NCI-H1105 treated with DMSO at 0.1 percent for 48 hours (cell line): Measurements from ENCODE around the gene CTIF.

Experiments
- DNase-seq: peaks from one replicate; lab custom pipeline; 2025; lab: John Stamatoyannopoulos, UW

Gene CTIF

DNA sequence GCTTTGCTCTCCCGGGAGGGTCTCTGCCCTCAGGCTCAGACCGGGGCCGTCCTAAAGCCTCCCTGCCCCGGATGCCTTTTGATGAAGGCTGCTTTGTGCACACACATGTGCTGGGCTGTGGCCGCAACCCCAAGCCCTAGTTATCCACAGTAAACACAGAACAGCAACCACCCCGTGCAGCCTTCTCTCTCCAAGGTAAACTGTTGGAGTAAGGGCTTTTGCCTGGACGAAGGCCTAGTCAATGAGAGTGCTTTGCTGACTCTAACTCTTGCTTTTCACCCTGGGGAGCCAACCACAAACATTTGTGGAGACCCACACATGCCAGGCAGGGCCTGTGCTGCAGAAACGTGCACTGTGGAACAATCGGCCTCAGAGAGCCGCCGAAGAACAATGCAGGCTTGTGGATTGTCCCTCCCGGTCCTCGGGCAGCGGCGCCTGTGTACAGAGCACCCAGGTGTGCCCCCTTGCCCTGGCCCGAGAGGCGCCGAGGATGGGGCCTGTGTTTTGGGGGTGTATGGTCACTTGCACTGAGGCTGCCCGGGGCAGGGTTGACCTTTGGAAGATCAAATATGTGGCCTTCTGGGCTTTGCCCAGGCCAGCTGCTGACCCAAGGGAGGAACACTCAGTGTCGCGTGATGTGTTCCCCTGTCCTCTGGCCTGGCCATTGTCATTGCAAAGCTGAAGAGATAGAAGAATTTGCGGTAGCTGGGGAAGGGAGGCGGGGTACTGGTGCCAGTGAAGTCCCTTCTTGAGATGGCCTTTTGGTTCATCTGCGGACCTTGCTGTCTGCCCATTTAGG is 37.0 kb downstream of the CTIF start:
- DNase-seq, result no peak

DNA sequence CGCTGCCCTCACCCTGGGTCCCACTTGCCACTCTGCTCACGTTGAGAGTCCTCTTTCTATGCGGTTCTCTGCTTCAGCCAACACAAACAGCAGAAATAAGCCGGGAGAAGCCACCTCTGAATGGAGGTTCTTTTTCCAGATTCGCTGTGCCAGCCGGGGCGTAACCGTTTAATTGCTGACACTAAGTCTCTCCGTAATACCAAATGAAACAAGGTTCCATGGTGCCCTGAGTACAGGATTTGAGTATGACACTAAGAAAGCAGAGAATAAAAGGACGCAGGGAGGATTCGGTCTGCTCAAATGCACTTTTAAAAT is 37.6 kb downstream of the CTIF start:
- no peak for DNase-seq

DNA sequence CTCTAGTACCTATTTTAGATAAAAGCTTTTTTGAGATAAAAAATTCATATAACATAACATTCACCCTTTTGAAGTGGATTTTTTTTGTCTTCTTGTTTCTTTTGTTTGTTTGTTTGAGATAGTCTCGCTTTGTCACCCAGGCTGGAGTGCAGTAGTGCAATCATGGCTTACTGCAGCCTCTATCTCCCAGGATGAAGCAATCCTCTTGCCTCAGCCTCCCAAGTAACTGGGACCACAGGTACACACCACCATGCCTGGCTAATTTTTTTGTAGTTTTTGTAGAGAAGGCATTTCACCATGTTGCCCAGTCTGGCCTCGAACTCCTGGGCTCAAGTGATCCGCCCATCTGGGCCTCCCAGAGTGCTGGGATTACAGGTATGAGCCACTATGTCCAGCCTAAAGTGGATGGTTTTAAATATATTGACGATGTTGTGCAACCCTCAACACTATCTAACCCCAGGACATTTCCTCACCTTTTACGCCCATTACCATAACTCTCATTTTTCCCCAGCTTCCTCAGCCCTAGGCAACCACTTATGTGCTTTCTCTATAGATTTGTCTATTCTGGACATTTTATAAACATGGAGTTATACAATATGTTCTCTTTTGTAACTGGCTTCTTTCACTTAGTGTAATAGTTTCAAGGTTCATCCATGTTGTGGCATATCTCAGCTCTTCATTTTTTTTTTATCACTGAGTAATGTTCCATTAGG is 38.8 kb downstream of the CTIF start:
- DNase-seq, result no peak

DNA sequence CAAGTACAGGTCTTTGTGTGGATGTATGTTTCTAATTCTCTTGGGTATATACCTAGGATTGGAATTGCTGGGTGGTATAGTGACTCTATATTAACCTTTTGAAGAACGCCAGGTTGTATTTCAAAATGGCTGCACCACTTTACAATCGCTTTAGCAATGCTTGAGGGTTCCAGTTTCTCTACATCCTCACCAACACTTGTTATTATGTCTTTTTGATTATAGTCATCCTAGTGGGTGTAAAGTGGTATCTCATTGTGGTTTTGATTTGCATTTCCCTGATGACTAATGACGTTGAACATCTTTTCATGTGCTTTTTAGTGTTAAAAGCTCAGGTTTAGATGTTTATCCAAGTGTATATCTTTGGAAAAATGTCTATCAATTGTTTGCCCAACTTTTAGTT is 39.5 kb downstream of the CTIF start:
- DNase-seq, result no peak

DNA sequence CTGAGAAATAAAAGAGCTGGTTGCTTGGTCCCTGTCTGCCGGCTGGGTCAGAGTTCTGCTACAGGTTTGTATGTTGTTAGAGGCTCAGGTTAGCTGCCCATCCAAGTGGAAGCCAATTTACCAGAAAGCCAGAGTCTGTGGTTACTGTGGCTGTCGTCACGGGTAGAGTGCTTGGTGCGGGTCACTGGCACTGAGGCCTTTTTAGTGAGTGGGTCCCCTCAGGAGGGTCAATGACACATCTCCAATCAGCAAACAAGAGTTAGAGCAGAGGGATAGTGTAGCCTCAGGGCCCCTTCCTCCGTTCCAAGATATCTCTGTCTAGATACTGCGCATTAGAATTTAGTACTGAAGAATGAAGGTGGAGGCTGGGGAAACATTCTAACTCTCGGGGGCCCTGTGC is 41.2 kb downstream of the CTIF start:
- DNase-seq, result no peak

DNA sequence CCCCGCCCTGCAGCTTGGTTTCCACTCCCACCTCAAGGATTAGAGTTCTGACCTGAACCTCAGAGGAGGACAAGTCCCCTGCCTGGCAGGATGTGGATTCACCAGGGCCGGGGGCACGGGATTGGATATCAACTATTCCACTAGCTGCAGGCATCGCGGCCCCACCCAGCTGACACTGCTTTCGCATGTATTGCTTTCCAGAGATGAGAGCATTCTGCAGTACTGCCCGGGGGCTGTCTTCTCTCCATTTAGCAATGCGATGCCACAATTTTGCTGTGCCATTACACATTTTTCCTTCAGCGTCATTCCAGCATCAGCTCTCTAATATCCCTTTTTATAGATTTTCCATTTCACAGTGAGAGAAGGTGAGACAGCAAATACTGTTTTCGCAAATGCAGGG is 42.0 kb downstream of the CTIF start:
- DNase-seq, result no peak

DNA sequence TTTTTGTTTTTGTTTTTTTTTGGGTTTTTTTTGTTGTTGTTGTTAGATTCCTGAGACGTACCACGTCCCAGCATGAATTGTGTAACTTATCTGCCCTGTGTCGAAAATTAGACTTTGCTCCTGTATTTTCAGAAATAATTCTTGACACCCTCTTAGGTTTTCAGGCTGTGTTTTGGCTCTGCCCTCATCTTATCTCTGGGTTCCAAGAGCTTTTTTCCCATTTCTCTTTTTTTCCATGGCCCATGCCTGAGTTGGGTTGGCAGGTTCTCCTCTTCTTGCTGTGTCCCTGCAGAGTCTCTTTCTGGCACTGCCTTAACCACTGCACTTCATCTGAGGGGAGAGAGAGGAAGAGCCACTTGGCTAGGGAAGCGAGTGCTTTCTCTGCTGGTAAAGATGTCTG is 42.4 kb downstream of the CTIF start:
- no peak for DNase-seq

DNA sequence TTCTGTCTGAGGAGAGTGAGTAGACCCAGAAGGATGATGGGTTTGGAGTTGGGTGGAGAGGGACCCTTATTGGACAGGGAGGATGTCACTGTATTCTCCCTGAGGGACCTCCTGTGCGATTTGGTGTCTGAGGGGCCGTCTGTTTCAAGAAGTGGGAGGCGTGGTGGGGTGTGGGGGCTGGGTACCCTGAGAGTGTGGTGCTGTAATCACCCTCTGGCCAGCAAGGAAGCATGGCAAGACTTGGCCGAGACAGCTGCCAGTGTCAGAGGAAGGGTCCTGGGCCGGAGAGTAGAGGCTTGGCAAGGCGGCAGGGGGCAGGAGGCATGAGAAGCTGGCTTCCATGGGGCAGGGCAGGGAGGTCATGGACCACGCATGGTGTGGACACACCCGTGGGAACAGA is 43.1 kb downstream of the CTIF start:
- DNase-seq, result no peak

DNA sequence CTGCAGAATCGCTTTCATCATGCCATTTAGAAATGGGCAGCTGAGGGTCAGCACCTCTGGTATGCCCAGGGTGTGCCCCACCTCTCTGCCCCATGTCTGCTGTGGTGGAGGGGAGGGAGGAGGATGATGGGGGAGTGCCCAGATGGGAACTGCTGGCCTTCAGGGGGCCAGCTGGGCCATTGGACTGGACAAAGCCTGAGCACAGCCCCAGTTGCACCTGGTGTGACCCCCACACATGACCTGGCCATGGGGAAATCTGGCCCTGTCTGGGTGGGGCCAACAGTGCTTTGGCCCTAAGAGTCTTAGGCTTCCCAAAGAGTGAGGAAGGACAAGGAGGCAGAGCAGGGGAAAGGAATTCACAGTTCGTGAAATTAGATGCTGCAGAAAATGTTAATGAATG is 44.1 kb downstream of the CTIF start:
- no peak for DNase-seq

DNA sequence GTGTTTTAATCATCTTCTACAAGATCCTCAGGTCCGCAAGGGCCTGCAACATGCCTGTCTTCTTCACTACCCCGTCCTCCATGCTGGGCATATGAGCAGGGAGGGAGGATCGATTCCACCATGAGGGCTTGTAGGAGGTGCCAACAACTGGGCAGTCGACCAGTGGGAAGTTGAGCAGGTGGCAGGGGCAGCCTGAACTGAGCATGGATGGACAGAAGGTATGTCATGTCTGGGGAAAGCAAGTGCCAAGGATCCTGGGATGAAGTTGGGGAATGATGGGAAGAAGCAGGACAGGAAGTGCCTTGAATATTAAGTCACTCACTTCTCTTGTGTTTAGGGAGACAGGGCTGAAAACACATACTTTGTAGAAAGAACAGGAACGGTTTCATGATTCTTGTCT is 44.7 kb downstream of the CTIF start:
- DNase-seq, result no peak

DNA sequence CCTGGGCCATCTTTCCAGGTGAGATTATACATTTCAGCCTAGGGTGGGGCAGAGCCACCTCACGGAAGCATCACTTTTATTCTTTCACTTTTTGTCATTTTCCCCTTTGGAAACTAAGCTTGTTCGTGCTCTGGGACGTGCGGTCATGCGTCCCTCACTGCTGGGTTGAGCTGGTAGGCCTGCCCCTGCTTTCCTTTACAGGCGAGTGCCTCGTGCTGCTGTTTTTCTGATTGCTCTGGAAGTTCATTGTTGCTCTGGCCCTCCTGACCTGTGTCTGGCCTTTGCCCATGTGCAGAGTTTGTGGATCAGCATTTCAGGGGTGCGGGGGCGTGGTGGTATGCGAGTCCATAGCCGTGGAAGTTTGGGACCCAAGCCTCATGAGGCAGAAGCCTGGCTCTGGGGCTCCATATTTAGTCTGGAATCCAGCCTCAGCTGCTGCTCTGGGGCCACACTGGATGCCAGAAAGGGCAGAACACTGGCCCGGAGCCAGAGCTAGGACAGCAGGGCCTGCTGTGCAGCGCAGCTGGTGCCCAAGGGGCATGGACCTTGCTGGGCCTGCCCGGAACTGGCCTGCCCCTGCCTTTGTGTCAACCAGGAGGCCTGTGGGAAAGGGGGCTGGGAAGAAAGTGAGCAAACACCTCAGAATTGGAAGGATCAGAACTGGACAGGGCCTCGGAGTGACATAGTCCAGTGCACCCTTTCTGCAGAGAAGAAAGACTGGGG is 51.1 kb downstream of the CTIF start:
- no peak for DNase-seq

DNA sequence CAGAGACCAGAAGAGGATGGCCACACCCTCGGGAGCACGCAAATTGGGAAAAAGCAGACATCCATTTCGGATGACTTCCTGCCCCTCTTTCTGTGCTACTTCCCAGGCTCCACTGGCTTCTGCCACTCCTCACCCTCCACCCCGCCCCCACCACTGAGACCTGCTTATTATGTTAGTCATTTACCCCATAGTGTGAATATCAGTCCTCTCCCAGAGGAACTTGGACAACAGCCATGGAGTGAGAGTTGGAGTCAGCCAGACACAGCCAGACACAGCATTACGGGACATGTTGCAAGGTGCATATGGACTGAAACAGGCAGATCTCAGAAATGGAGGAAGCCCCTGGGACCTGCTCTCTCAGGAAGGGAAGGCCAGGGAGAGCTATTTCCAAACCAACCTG is 51.8 kb downstream of the CTIF start:
- no peak for DNase-seq

DNA sequence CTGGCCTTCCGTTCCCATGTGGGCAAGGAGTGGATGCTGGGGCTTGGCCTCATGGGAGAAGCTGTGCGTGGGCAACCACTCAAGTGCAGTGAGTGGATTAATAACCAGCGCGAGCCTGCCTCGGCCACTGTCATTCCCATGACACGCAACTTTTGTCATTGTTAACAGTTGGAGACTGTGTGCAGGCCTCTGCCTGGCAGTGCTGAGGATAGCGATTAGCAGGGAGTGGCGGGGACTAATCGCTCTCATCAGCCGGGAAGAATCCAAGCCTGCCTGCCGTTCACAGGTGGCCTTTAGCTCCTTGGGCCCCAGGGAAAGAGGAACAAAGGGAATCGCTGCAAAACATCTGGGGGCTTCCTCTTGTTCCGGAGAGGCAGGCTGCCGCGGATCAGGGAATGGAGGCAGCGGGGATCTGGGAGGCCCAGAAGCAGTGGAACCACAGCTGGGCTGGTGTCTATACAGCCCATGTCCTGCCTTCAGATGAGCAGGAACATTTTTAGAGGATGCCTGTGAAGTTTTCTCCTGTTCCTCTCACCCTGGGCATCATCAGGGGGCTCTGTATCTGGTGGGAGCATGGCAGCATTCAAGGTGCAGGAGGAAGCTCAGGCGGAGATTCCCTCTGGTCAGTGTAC is 53.8 kb downstream of the CTIF start:
- DNase-seq, result no peak

DNA sequence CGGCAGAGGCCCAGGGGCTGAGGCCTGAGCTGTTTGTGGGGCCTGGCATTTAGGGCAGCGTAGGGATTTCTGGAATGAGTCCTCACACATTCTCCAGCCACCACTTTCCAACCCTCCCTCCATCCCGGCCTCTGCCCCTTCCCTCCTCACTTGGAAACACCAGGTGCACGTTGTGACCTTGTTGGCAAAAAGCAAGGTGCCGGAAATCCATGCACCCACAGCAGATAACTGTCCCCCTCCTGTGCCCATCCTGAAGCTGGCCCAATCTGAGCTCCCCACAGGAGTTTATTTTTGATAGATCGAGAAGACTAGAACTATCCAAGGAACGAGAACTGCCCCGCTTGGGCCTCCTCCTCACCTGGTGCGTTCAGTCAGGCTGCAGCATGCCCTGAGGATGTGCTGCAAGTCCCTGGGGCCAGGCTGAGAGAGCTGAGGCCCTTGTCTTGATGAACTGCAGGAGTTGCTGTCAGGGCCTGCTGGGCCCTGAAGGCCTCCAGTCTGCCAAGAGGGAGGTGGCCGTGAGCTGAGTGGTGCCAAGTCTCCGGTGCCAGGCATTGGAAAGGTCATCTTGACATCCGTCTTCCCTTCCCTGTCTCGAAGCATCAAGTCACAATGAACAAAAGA is 55.8 kb downstream of the CTIF start:
- DNase-seq, result no peak

DNA sequence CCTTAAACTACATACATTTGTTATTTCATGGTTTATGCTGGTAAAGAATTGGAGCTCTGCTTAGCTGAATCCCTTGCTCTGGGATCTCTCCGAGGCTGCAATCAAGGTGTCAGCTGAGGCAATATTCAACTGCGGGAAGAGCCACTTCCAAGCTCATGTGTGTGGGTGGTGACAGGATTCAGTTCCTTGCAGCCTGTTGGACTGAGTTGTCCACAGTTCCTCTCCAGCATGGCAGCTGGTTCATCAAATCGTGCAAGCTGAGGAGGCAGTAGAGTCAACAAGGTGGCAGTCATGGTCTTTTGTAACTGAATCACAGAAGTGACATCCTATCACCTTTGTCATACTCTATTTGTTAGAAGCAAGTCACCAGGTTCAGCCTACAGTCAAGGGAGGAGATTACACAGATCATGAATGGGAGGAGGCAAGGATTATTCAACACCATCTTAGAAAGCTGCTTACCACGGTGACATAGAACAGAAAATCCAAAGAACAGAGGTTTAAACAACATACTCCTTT is 56.9 kb downstream of the CTIF start:
- DNase-seq, result no peak

DNA sequence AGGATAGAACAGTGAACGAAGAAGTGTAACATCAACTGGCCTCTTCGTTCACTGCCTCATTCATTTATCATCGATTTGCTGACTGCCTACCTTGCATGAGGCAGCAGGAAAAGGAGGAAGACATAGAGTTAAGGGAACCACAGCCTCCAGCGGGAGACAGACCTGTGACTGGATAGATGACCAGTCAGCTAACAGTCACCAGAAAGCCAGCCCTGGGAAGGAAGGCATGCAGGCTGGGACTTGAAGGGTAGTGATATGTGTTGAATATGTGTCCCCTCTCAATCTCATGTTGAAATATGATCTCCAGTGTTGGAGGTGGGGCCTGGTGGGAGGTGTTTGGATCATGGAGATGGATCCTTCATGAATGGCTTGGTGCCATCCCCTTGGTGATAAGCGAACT is 58.3 kb downstream of the CTIF start:
- DNase-seq, result no peak

DNA sequence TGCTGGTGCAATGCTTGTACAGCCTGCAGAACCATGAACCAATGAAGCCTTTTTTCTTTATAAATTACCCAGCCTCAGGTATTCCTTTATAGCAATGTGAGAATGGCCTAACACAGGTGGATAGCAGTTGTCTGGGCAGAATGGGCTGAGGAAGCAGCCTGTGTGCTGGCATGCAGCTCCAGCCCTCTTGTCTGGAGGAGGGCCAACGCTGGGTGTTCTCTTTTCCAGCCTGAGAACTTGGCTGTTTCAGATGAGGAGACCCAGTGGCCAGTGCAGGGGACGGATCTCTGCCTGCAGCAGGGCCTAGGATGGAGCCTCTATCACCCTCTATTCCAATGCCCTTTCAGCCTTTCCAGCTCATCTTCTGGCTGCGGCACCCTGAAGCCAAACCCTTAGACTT is 58.8 kb downstream of the CTIF start:
- no peak for DNase-seq

DNA sequence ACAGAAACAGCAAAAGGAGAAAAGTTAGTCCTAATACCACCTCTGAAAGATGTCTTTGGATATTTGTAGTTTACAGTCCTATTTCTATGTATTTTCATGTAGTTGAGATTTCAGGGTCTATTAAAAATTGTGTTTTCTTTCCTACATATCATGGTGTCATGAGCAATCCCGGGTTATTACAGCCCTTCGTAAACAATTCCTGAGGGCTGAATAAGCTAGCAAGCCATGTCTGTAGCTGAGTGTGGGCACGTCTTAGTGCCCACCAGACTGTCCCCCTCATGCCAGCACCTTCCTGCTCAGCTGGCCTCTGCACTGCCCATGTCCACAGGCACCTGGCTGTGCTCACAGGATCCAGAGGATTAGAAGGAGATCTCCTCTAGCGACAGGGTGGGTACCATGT is 60.6 kb downstream of the CTIF start:
- DNase-seq, result no peak

DNA sequence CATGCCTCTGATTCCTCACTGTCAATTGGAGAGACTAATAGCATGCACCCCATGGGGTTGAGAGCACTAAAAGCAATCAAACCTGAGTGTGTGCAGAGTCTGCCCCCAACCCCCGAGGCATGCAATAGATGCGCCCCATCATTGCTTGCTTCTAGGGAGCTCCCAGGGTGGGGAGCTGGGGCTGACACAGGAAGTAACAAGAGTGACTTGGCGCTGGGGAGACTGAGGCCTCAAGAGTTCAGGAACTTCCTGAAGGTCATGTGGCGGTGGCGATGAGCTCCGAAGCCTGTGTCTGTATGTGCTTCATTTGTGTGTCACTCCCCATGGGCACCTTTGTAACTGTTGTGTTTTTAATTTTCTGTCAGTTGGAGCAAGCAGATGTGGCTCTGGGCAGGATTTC is 61.2 kb downstream of the CTIF start:
- DNase-seq, result no peak

DNA sequence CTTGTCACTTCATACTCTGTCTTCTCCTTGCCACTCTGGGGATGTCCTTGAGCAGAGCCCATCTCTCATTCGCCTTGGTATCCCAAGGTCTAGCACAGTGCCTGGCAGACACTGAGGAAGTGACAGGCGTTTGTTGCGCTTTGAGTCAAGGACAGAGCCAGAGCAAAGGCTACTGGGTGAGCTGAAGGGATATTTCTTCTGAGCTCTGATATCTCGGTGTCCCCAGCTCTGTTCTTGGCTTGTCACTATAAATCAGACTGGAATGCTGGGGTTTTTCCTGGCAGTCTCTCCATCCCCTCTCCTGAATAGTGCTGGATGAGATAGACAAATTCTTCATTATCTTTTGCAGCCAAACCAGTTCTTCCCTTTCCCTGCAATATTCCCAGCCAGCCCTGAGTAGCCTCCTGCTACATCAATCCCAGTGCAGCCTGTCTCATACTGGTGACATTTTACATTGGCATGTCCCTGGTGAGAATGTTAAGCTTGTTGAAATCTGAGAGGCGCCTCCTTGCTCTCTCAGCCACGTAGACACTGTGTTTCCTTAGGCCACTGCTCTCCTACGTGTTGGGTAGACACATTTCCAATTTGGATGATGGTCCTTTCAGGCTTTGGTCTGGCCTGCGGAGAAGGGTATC is 61.7 kb downstream of the CTIF start:
- no peak for DNase-seq

DNA sequence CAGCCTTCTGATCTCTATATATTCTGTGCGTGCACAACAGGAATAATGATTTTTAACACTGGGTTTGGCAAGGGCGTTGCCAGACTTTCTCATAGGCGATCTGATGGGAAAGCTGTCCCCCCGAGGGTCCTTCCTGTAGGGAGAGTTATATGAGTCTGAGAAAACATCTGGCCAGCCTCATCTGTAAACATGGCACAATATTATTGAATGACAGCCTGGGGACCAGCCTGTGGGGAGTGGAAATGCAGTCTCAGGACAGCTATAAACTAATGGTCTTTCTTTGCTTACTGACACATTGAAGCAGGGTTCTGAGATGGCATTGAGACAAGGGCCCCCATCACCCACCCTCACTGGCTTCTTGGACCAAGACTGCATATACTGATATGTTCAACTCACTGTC is 62.5 kb downstream of the CTIF start:
- DNase-seq, result no peak
